Colonic mucosa (tissue), 4 donors: ENCODE measurements around the gene TEDC1. TPM values are rescaled to one million over a fixed set of nuclear protein-coding genes. Genes with fewer than 3 reads are reported as not detected.

ENCODE experiments used
- DNase-seq: peaks from one replicate; pipeline ENCODE4 v3.0.0-alpha.2; 2020
- H3K27ac ChIP-seq: fragments of 200-600 bp; one replicate; pipeline ENCODE4 v1.8.0; 2021
- H3K27me3 ChIP-seq: fragments of 200-600 bp; one replicate; pipeline ENCODE4 v1.8.0; 2021
- H3K36me3 ChIP-seq: fragments of 200-600 bp; one replicate; pipeline ENCODE4 v1.8.0; 2021
- H3K4me1 ChIP-seq: fragments of 200-600 bp; one replicate; pipeline ENCODE4 v1.8.0; 2021; ENCODE audit warnings: mild to moderate bottlenecking
- H3K4me3 ChIP-seq: fragments of 200-600 bp; one replicate; pipeline ENCODE4 v1.8.0; 2021
- H3K9ac ChIP-seq, 2 donors: one replicate each; pipeline ENCODE4 v1.7.0; 2013; ENCODE audit warnings: control low read depth in 2 of 2, low read depth in 2 of 2, low read length in 2 of 2
- H3K9me3 ChIP-seq: fragments of 200-600 bp; one replicate; pipeline ENCODE4 v1.8.0; 2021
- CTCF ChIP-seq: fragments of 200-600 bp; IDR thresholded peaks from one replicate; pipeline ENCODE4 v1.8.0; 2022; ENCODE audit warnings: antibody characterized with exemption, mild to moderate bottlenecking
- intact Hi-C: fragments of 100-400 bp; cut with DNase I; formaldehyde crosslinking; loops from one replicate; pipeline ENCODE4 v1.14.1; 2022
- total RNA-seq, 2 donors: library from RNA; stranded (reverse); fragmentation: NEBNext Ultra II Directional in 1 of 2; extraction: Animal tissue kit (Norgen Biotek cat#: 25700) in 1 of 2; gene quantifications; one replicate each; pipeline ENCODE4 v1.2.1, GENCODE V29; 2021
- donor health status: healthy.
- donor health status: DM: no; HTN: no; CAD: no.
- donor health status: DM: no; HTN: no; CAD: no.

The TEDC1 gene
- total RNA-seq, 2 donors from 2014 or later: 15.0 to 55.7 TPM

GRCh38 chr14:105483300-105484068, 7.6 kb upstream of the TEDC1 start:
- peaks cover 30% of the 10 kb centered on the region for H3K4me1 ChIP-seq
- no peak overlapping the region for H3K4me3 ChIP-seq
- no peak overlapping the region for H3K27ac ChIP-seq
- DNase-seq: peak; percentile 60
- no peaks in the 10 kb centered on the region for H3K36me3 ChIP-seq
- no peak for TF ChIP-seq CTCF
- H3K27me3 ChIP-seq: peaks cover 31% of the 10 kb centered on the region
- H3K9ac ChIP-seq: peak overlapping the region; percentile 69 to 79
- intact Hi-C loops: no loop called here
- no peaks in the 10 kb centered on the region for H3K9me3 ChIP-seq

GRCh38 chr14:105484069-105484996, 6.7 kb upstream of the TEDC1 start:
- no peak for TF ChIP-seq CTCF
- Histone ChIP-seq H3K9me3 (no peaks in the 10 kb centered on the region), H3K36me3 (no peaks in the 10 kb centered on the region), H3K27me3 (peaks cover 22% of the 10 kb centered on the region), H3K9ac (peak overlapping the region in 1 of 2 donors; percentile 79), H3K4me1 (peaks cover 39% of the 10 kb centered on the region), H3K4me3 (no peak overlapping the region), H3K27ac (no peak overlapping the region)
- intact Hi-C loops: no loop called here
- peak; percentile 43 for DNase-seq

GRCh38 chr14:105484997-105485393, 6.1 kb upstream of the TEDC1 start:
- Histone ChIP-seq H3K27ac (no peak overlapping the region), H3K9ac (no peak overlapping the region), H3K36me3 (no peaks in the 10 kb centered on the region), H3K9me3 (no peaks in the 10 kb centered on the region), H3K27me3 (peaks cover 15% of the 10 kb centered on the region), H3K4me3 (no peak overlapping the region), H3K4me1 (peaks cover 40% of the 10 kb centered on the region)
- intact Hi-C loops: loop anchor here (5.0 kb wide), 1 partner anchor 113 kb away; no protein-coding TSS in a partner anchor
- no peak for TF ChIP-seq CTCF
- DNase-seq: no peak

GRCh38 chr14:105485739-105486162, 5.3 kb upstream of the TEDC1 start:
- DNase-seq: peak; percentile 40
- intact Hi-C loops: loop anchor here (5.0 kb wide), 1 partner anchor 113 kb away; no protein-coding TSS in a partner anchor
- Histone ChIP-seq H3K27me3 (peaks cover 12% of the 10 kb centered on the region), H3K27ac (no peak overlapping the region), H3K4me3 (no peak overlapping the region), H3K36me3 (no peaks in the 10 kb centered on the region), H3K9ac (no peak overlapping the region), H3K9me3 (no peaks in the 10 kb centered on the region), H3K4me1 (peaks cover 36% of the 10 kb centered on the region)
- TF ChIP-seq CTCF: no peak
